ENCODE results near the gene CA10. TPM values are rescaled to one million over a fixed set of nuclear protein-coding genes. Genes with fewer than 3 reads are reported as not detected.

The CA10 gene
- polyA plus RNA-seq, 3 donors from 2014 or later = not detected

GRCh38 chr17:51734462-51734861, 424.1 kb downstream of the CA10 start:
- H3K4me1 Mint-ChIP-seq = no peaks in the 10 kb centered on the region
- H3K36me3 Mint-ChIP-seq = no peaks in the 10 kb centered on the region
- DNase-seq = peak in 1 of 3 donors; percentile 7
- H3K9me3 Mint-ChIP-seq = peaks cover 0 to 2% (median 0%) of the 10 kb centered on the region in 6 donors
- peaks cover 1 to 4% (median 2%) of the 10 kb centered on the region in 3 donors for H3K27me3 Mint-ChIP-seq (ENCODE audit: low read depth in 3 of 3)
- no peak overlapping the region for H3K27ac Mint-ChIP-seq
- no peak overlapping the region for H3K4me3 Mint-ChIP-seq

- peaks cover 0 to 4% (median 3%) of the 10 kb centered on the region in 3 donors for H3K27me3 Mint-ChIP-seq (ENCODE audit: low read depth in 3 of 3)
- no peaks in the 10 kb centered on the region for H3K36me3 Mint-ChIP-seq
- H3K4me3 Mint-ChIP-seq = no peak overlapping the region
- H3K9me3 Mint-ChIP-seq = peaks cover 0 to 2% (median 0%) of the 10 kb centered on the region in 6 donors
- DNase-seq = no peak
- no peak overlapping the region for H3K27ac Mint-ChIP-seq
- H3K4me1 Mint-ChIP-seq = no peaks in the 10 kb centered on the region
Observed at GRCh38 chr17:51733166-51733565, 425.3 kb downstream of the CA10 start.

GRCh38 chr17:51731941-51732722, 426.4 kb downstream of the CA10 start:
- Mint-ChIP-seq H3K4me1 (no peaks in the 10 kb centered on the region), H3K27me3 (ENCODE audit: low read depth in 3 of 3) (peaks cover 0 to 4% (median 3%) of the 10 kb centered on the region in 3 donors), H3K4me3 (no peak overlapping the region), H3K9me3 (peaks cover 0 to 2% (median 0%) of the 10 kb centered on the region in 6 donors), H3K36me3 (no peaks in the 10 kb centered on the region), H3K27ac (no peak overlapping the region)
- no peak for DNase-seq

GRCh38 chr17:51730303-51731050, 428.0 kb downstream of the CA10 start:
- H3K27ac Mint-ChIP-seq = no peak overlapping the region
- peaks cover 0 to 2% (median 0%) of the 10 kb centered on the region in 6 donors for H3K9me3 Mint-ChIP-seq
- peaks cover 2 to 6% (median 3%) of the 10 kb centered on the region in 3 donors for H3K27me3 Mint-ChIP-seq (ENCODE audit: low read depth in 3 of 3)
- no peak overlapping the region for H3K4me3 Mint-ChIP-seq
- no peak for DNase-seq
- no peaks in the 10 kb centered on the region for H3K4me1 Mint-ChIP-seq
- no peaks in the 10 kb centered on the region for H3K36me3 Mint-ChIP-seq

- DNase-seq = no peak
- no peaks in the 10 kb centered on the region for H3K36me3 Mint-ChIP-seq
- no peak overlapping the region for H3K27ac Mint-ChIP-seq
- H3K27me3 Mint-ChIP-seq (ENCODE audit: low read depth in 3 of 3) = peaks cover 3 to 10% (median 7%) of the 10 kb centered on the region in 3 donors
- H3K9me3 Mint-ChIP-seq = no peaks in the 10 kb centered on the region
- no peak overlapping the region for H3K4me3 Mint-ChIP-seq
- no peaks in the 10 kb centered on the region for H3K4me1 Mint-ChIP-seq
Observed at GRCh38 chr17:51725185-51725584, 433.3 kb downstream of the CA10 start.

- H3K27ac Mint-ChIP-seq = no peak overlapping the region
- H3K27me3 Mint-ChIP-seq (ENCODE audit: low read depth in 3 of 3) = peaks cover 3 to 10% (median 4%) of the 10 kb centered on the region in 3 donors
- H3K4me3 Mint-ChIP-seq = no peak overlapping the region
- no peaks in the 10 kb centered on the region for H3K9me3 Mint-ChIP-seq
- H3K4me1 Mint-ChIP-seq = no peaks in the 10 kb centered on the region
- no peak for DNase-seq
- H3K36me3 Mint-ChIP-seq = no peaks in the 10 kb centered on the region
Observed at GRCh38 chr17:51724043-51724580, 434.4 kb downstream of the CA10 start.

GRCh38 chr17:51722994-51723393, 435.5 kb downstream of the CA10 start:
- Mint-ChIP-seq H3K27ac (no peak overlapping the region), H3K27me3 (ENCODE audit: low read depth in 3 of 3) (peaks cover 1 to 10% (median 4%) of the 10 kb centered on the region in 3 donors), H3K4me1 (no peaks in the 10 kb centered on the region), H3K36me3 (no peaks in the 10 kb centered on the region), H3K9me3 (no peaks in the 10 kb centered on the region), H3K4me3 (no peak overlapping the region)
- no peak for DNase-seq

- Mint-ChIP-seq H3K27ac (no peak overlapping the region), H3K27me3 (ENCODE audit: low read depth in 3 of 3) (peaks cover 1 to 8% (median 8%) of the 10 kb centered on the region in 3 donors), H3K4me3 (no peak overlapping the region), H3K36me3 (no peaks in the 10 kb centered on the region), H3K9me3 (no peaks in the 10 kb centered on the region), H3K4me1 (no peaks in the 10 kb centered on the region)
- no peak for DNase-seq
Observed at GRCh38 chr17:51721730-51722129, 436.8 kb downstream of the CA10 start.

- Mint-ChIP-seq H3K27me3 (ENCODE audit: low read depth in 3 of 3) (peaks cover 1 to 8% (median 6%) of the 10 kb centered on the region in 3 donors), H3K4me1 (no peaks in the 10 kb centered on the region), H3K36me3 (no peaks in the 10 kb centered on the region), H3K27ac (no peak overlapping the region), H3K9me3 (no peaks in the 10 kb centered on the region), H3K4me3 (no peak overlapping the region)
- no peak for DNase-seq
Observed at GRCh38 chr17:51720439-51720838, 438.1 kb downstream of the CA10 start.

- Mint-ChIP-seq H3K27ac (no peak overlapping the region), H3K9me3 (no peaks in the 10 kb centered on the region), H3K27me3 (ENCODE audit: low read depth in 3 of 3) (peaks cover 1 to 10% (median 8%) of the 10 kb centered on the region in 3 donors), H3K4me3 (no peak overlapping the region), H3K36me3 (no peaks in the 10 kb centered on the region), H3K4me1 (no peaks in the 10 kb centered on the region)
- DNase-seq = no peak
Observed at GRCh38 chr17:51718983-51719382, 439.5 kb downstream of the CA10 start.

GRCh38 chr17:51711581-51711980, 446.9 kb downstream of the CA10 start:
- H3K4me3 Mint-ChIP-seq = no peak overlapping the region
- H3K36me3 Mint-ChIP-seq = no peaks in the 10 kb centered on the region
- H3K4me1 Mint-ChIP-seq = no peaks in the 10 kb centered on the region
- no peak overlapping the region for H3K27ac Mint-ChIP-seq
- no peak for DNase-seq
- peaks cover 0 to 5% (median 4%) of the 10 kb centered on the region in 3 donors for H3K27me3 Mint-ChIP-seq (ENCODE audit: low read depth in 3 of 3)
- H3K9me3 Mint-ChIP-seq = no peaks in the 10 kb centered on the region

- no peaks in the 10 kb centered on the region for H3K9me3 Mint-ChIP-seq
- no peak overlapping the region for H3K4me3 Mint-ChIP-seq
- peaks cover 0 to 5% (median 4%) of the 10 kb centered on the region in 3 donors for H3K27me3 Mint-ChIP-seq (ENCODE audit: low read depth in 3 of 3)
- DNase-seq = no peak
- no peaks in the 10 kb centered on the region for H3K36me3 Mint-ChIP-seq
- no peak overlapping the region for H3K27ac Mint-ChIP-seq
- no peaks in the 10 kb centered on the region for H3K4me1 Mint-ChIP-seq
Observed at GRCh38 chr17:51710634-51710979, 447.9 kb downstream of the CA10 start.

GRCh38 chr17:51709694-51710633, 448.6 kb downstream of the CA10 start:
- no peak overlapping the region for H3K27ac Mint-ChIP-seq
- H3K36me3 Mint-ChIP-seq = no peaks in the 10 kb centered on the region
- no peak for DNase-seq
- no peaks in the 10 kb centered on the region for H3K4me1 Mint-ChIP-seq
- no peak overlapping the region for H3K4me3 Mint-ChIP-seq
- H3K9me3 Mint-ChIP-seq = peaks cover 0 to 1% (median 0%) of the 10 kb centered on the region in 6 donors
- H3K27me3 Mint-ChIP-seq (ENCODE audit: low read depth in 3 of 3) = peaks cover under 1 to 5% (median 4%) of the 10 kb centered on the region in 3 donors

Data from immature natural killer cell (primary cell).